Omental fat pad (tissue), 4 donors: ENCODE results near the gene PIK3C2G. TPM values are rescaled to one million over a fixed set of nuclear protein-coding genes. Genes with fewer than 3 reads are reported as not detected.
"Not testable (repeated sequence)": the region's sequence is repeated elsewhere in the genome, so short reads cannot be mapped to it uniquely, and the experiment has no call there.

Source experiments
- ATAC-seq: fragments of 150-250 bp; one replicate; pipeline ENCODE4 v1.9.1; 2016; ENCODE audit warnings: mild to moderate bottlenecking, moderate library complexity; ENCODE audit not compliant: low FRiP score
- DNase-seq: peaks from one replicate; pipeline ENCODE4 v3.0.0-alpha.2; 2019; ENCODE audit warnings: low spot score
- total RNA-seq, 4 donors: library from RNA; depleted of rRNA; stranded (reverse); fragments of >200 nt; gene quantifications; one replicate each; pipeline ENCODE4 v1.1.0, GENCODE V29; 2016
- TF ChIP-seq, protein P1 (sequence below), 3 donors: fragments of 450-650 bp; IDR thresholded peaks; one replicate each; pipeline ENCODE4 v1.5.1; 2016 to 2017; ENCODE audit warnings: antibody characterized with exemption in 3 of 3, mild to moderate bottlenecking in 3 of 3, moderate library complexity in 2 of 3

Gene PIK3C2G
- total RNA-seq, 4 donors from 2014 or later: 0.12 to 0.47 (median 0.19) TPM

DNA sequence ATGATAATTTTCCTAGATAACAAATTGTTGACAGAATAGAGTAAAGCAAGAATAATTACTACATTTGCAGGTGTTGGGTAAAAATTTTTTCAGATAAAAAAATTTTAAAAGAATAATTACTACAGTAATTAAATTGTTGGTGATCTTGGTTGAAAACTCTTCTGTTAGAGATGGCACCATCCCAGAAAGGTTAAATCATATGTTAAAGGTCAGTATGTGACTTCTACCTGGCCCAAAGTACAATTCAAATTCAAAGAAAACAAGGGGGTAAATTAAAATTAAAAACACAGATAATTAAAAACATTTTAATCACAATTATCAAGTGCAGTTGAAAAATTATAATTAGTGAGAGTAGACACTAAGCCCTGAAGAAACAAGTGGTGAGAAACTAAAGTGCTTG lies 18.1 kb upstream of the PIK3C2G start:
- TF ChIP-seq, protein P1, sequence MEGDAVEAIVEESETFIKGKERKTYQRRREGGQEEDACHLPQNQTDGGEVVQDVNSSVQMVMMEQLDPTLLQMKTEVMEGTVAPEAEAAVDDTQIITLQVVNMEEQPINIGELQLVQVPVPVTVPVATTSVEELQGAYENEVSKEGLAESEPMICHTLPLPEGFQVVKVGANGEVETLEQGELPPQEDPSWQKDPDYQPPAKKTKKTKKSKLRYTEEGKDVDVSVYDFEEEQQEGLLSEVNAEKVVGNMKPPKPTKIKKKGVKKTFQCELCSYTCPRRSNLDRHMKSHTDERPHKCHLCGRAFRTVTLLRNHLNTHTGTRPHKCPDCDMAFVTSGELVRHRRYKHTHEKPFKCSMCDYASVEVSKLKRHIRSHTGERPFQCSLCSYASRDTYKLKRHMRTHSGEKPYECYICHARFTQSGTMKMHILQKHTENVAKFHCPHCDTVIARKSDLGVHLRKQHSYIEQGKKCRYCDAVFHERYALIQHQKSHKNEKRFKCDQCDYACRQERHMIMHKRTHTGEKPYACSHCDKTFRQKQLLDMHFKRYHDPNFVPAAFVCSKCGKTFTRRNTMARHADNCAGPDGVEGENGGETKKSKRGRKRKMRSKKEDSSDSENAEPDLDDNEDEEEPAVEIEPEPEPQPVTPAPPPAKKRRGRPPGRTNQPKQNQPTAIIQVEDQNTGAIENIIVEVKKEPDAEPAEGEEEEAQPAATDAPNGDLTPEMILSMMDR (IDR thresholded peaks at IDR 0.05): no peak
- DNase-seq: no peak
- no peak for ATAC-seq

DNA sequence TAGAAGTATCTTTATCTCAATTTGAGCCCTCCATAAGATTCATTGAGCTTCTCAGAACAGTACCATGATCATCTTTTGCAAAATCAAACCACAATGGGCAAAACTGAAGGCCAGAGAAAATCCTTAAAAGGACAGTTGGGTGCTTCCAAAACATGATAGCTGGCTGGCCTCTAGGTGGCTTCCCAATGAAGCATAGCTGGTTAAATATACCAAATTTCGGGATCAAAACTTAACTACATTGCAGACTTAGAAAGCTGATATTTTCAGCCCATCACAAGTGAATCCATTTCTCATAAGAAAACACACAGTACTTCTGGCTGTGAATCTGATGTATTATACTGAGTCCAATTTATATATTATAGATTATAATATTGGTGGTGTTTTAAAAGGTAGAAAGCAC lies 15.3 kb upstream of the PIK3C2G start:
- ATAC-seq (no peak), DNase-seq (no peak)
- TF ChIP-seq, protein P1 (IDR thresholded peaks at IDR 0.05): no peak

DNA sequence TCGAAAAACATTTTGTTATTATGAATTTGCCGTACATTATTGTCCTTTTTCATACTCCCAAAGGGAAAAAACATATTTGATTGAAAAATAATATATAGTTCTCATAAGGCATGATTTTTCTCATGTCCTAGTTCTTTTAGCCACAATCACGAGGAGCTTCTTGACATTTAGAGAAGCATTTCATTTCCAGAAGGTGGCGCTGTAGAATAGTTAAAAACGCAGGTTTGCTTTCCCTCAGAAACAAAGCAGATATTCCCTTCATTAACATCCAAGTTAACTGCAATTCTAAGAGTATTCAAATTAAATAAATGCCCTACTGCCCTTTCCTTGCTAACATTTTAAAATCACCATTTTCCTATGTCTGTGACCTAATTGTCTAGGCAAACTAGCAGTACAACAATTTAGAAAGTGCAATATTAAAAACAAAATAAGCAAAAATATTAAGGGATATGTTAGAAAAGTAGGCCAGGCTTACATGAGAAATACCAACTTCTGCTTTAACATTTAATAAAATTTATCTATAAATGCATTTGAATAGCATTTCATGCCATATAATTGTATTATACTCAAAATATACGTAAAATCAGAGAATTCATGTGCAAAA lies 10.9 kb upstream of the PIK3C2G start:
- TF ChIP-seq, protein P1 (IDR thresholded peaks at IDR 0.05): no peak
- DNase-seq (no peak), ATAC-seq (no peak)

DNA sequence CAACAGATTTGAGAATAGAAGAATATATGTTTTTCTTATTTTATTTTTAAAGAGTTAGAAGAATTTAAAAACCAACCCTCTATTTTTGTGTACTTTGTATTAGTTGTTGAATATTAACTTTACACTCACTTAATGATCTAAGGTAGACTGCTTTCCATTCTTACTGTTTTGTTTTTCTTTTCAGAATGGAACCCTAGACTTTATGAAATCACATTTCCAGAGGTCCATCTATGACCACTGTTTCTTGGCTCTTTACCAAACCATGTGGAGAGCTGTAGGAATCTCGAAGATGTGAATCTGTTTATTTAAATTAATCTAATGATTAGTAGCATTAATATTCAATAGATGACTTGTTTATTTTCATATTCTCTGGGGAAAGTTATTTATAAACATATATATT lies 7.2 kb upstream of the PIK3C2G start:
- TF ChIP-seq, protein P1 (IDR thresholded peaks at IDR 0.05): no peak
- no peak for DNase-seq
- no peak for ATAC-seq

DNA sequence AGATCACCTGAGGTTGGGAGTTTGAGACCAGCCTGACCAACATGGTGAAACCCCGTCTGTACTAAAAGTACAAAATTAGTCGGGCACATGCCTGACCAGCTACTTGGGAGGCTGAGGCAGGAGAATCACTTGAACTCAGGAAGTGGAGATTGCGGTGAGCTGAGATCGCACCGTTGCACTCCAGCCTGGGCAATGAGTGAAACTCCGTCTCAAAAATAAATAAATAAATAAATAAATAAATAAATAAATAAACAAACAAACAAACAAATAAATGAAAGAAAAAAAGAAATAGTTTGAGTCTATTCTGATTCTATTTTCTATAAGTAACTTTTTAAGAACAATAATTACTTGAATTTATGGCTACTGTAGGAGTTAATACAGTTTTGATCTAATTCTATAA lies 6.3 kb upstream of the PIK3C2G start:
- not testable (repeated sequence) for DNase-seq, ATAC-seq

DNA sequence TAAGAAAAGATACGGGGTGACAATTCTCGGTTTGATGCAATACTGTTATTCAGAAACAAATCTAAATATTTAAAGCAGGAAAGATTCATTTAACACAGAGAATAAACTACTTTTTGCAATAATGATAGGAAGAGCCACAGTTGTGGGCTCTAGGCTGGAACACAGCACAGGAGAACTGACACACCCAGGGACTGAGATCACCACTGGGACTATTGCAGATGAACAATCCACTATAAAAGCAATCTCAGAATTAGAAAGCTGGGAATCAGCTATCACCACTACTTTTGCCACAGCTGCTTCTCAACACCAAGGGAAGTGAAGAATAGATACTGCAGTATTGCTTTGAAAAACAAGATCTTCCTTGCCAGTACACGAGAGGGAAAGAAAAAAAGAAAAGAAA lies 4.1 kb upstream of the PIK3C2G start:
- no peak for ATAC-seq
- TF ChIP-seq, protein P1 (IDR thresholded peaks at IDR 0.05): no peak

DNA sequence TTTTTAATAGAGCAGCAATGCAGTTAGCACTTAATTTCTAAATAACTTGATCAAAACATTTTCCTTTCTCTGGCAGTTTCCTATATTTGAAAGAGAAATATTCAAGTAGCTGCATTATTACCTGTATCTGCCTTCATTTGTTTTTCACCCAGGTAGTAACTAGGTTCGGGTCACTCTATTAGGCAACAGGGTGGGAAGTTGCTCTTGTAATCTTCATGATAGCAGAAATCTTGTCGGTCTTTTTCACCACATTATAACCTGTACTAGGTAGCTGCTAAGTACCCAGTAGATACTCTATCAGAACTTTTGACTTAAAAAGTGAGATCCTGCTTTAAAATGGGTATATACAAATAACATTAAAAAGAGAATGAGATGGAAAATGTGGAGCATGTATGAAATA lies 2.4 kb upstream of the PIK3C2G start:
- no peak for DNase-seq
- TF ChIP-seq, protein P1 (IDR thresholded peaks at IDR 0.05): no peak

More for the DNA sequence above, 4.1 kb upstream of the PIK3C2G start:
- DNase-seq: no peak

More for the DNA sequence above, 2.4 kb upstream of the PIK3C2G start:
- ATAC-seq: no peak
